PFSK-1 (cell line): ENCODE measurements around the gene COMMD3.

Source experiments
- FOXP2 ChIP-seq: optimal IDR thresholded peaks from 2 replicates; pipeline ENCODE3; 2011; ENCODE audit warnings: borderline replicate concordance, control low read depth, inconsistent platforms; ENCODE audit not compliant: insufficient read depth; ENCODE audit errors: extremely low read length, extremely low read depth
- POLR2AphosphoS5 ChIP-seq: IDR thresholded peaks from 2 replicates; pipeline ENCODE4 v1.6.1; 2012; ENCODE audit warnings: low read depth, mild to moderate bottlenecking, control low read depth, low read length, moderate library complexity
- SIN3A ChIP-seq: IDR thresholded peaks from 2 replicates; pipeline ENCODE4 v1.6.1; 2012; ENCODE audit warnings: mild to moderate bottlenecking, low read length, moderate library complexity, borderline replicate concordance; ENCODE audit not compliant: insufficient read depth
- TAF1 ChIP-seq: IDR thresholded peaks from 2 replicates; pipeline ENCODE4 v1.6.1; 2012; ENCODE audit warnings: low read length, control low read depth, borderline replicate concordance; ENCODE audit not compliant: insufficient read depth
- TF ChIP-seq, protein P1 (sequence below), 2 experiments: IDR thresholded peaks; 2 replicates each; pipeline versions ENCODE4 v1.6.1 to v1.8.0; 2011 to 2012; ENCODE audit warnings: low read depth in 2 of 2, low read length in 2 of 2, control low read depth in 1 of 2, inconsistent platforms in 1 of 2, mild to moderate bottlenecking in 1 of 2, moderate library complexity in 1 of 2; ENCODE audit not compliant: insufficient read depth in 1 of 2

COMMD3 gene

DNA sequence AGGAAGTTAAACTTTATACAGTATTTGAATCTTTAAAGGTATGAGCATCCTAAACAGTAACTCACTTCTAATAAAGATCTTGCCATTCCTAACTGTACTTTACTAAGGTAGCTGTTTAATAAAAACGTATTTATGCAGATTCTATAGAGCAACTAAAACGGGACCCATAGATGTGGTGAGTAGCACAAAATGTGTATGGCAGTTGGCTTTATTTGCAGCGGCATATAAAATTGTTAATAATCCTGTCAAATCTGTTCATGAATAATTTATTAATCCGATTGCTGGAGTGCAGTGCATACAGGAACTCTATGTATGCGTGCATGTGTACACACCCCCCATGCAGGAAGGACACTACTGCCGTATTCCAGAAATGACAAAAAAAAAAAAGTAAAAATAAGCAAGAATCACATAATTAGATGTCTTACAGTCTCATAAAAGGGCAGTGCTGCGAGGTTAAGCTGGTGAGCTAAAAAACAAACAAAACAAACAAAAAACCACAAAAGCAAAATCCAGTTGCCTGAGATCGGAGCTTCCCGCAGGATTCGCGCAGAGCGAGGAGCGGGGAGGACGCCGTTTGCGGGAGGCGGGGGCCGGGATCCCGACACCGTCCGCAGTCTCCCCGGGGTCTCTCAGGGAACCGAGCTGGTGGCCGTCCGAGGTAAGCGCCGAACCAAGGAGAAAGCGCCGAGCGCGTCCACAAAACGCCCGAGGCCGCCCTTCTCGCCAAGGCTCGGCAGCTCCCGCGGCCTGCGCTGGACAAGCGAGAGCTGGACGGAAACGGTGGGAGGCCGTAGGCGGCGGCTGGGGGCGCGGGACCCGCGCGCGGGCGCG, 518 bp upstream of the COMMD3 start:
- TF ChIP-seq POLR2AphosphoS5 (peak; percentile 39; the same call in 1 of the 2 replicates), SIN3A (0 out of 2 replicates have a peak, but pooled peaks have one; percentile 22)
- TF ChIP-seq, protein P1, sequence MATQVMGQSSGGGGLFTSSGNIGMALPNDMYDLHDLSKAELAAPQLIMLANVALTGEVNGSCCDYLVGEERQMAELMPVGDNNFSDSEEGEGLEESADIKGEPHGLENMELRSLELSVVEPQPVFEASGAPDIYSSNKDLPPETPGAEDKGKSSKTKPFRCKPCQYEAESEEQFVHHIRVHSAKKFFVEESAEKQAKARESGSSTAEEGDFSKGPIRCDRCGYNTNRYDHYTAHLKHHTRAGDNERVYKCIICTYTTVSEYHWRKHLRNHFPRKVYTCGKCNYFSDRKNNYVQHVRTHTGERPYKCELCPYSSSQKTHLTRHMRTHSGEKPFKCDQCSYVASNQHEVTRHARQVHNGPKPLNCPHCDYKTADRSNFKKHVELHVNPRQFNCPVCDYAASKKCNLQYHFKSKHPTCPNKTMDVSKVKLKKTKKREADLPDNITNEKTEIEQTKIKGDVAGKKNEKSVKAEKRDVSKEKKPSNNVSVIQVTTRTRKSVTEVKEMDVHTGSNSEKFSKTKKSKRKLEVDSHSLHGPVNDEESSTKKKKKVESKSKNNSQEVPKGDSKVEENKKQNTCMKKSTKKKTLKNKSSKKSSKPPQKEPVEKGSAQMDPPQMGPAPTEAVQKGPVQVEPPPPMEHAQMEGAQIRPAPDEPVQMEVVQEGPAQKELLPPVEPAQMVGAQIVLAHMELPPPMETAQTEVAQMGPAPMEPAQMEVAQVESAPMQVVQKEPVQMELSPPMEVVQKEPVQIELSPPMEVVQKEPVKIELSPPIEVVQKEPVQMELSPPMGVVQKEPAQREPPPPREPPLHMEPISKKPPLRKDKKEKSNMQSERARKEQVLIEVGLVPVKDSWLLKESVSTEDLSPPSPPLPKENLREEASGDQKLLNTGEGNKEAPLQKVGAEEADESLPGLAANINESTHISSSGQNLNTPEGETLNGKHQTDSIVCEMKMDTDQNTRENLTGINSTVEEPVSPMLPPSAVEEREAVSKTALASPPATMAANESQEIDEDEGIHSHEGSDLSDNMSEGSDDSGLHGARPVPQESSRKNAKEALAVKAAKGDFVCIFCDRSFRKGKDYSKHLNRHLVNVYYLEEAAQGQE (IDR thresholded peaks at IDR 0.05; ENCODE audit: insufficient read depth in 1 of 2, low read depth in 2 of 2, low read length in 2 of 2), result no peak

DNA sequence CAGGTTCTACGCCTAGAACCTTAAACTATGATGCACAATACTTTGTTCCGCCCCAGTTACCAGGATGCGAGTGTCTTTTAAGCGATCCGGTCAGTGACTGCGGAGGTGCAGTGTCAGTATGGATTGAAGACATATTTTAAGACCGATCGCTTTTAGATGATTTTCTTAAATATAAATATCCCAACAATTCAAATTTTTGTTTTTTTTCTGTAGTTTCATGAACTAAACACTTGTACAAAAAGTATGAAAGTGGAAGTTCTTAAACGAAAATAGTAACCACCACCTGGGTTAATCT, 835 bp downstream of the COMMD3 start:
- TF ChIP-seq SIN3A, result no peak
- no peak for TF ChIP-seq TAF1
- TF ChIP-seq FOXP2, result no peak
- TF ChIP-seq, protein P1 (IDR thresholded peaks at IDR 0.05; ENCODE audit: insufficient read depth in 1 of 2, low read depth in 2 of 2, low read length in 2 of 2), result no peak
- TF ChIP-seq POLR2AphosphoS5, result no peak

DNA sequence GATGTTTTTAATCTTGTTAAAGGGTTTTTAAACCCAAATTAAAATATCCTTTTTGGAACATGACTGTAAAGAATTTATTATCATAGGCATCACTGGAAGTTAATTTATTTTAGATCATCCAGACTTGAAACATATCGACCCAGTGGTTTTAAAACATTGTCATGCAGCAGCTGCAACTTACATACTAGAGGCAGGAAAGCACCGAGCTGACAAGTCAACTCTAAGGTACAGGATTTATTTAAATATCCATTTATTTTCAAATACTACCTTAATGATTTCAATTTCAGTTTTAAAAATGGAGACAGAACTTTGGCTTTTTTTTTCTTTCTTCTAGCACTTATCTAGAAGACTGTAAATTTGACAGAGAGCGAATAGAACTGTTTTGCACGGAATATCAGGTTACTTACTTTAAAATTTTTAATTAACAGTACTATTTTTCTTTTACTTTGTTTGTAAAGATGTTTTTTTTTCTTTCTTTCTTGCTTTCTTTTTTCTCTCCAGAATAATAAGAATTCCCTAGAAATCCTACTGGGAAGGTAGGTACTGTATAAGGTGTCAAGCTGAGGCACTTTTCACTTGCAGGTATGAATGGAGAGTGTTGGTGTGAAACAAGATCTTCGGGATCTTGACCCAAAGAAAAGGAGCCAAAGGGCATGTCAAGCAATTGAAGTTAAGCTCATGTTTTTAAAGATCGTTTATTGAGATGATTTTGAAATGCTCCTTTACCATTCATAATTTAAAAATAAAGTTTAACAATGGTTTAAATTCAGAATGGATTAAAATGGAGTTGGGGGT, 1.8 kb downstream of the COMMD3 start:
- TF ChIP-seq FOXP2 (no peak), POLR2AphosphoS5 (no peak), TAF1 (no peak), SIN3A (no peak)
- TF ChIP-seq, protein P1 (IDR thresholded peaks at IDR 0.05; ENCODE audit: insufficient read depth in 1 of 2, low read depth in 2 of 2, low read length in 2 of 2), result no peak

DNA sequence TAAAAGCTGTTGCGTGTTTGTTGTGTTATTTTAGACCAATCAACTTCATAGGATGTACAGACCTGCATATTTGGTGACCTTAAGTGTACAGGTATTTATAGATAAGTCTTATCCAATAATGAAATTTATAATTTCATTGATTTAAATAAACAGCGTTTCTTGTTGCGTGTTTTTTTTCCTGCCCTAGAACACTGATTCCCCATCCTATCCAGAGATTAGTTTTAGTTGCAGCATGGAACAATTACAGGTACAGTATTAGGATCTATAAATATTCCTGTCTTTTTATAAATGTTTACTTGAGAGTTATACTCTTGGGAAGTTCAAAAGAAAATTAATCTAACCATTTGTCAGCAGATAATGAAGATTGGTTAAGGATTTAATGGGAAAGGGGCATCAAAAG, 2.6 kb downstream of the COMMD3 start:
- no peak for TF ChIP-seq POLR2AphosphoS5
- TF ChIP-seq, protein P1 (IDR thresholded peaks at IDR 0.05; ENCODE audit: insufficient read depth in 1 of 2, low read depth in 2 of 2, low read length in 2 of 2), result no peak
- no peak for TF ChIP-seq SIN3A
- no peak for TF ChIP-seq FOXP2
- no peak for TF ChIP-seq TAF1
